HG02852 (cell line): Measurements from ENCODE around the gene RFTN1.

Experiments used
- ATAC-seq: cut with Tn5 transposase; IDR thresholded peaks from one replicate; pipeline ENCODE4 v1.9.1; 2021; ENCODE audit warnings: mild to moderate bottlenecking, moderate library complexity; ENCODE audit not compliant: unreplicated experiment

Gene RFTN1

DNA sequence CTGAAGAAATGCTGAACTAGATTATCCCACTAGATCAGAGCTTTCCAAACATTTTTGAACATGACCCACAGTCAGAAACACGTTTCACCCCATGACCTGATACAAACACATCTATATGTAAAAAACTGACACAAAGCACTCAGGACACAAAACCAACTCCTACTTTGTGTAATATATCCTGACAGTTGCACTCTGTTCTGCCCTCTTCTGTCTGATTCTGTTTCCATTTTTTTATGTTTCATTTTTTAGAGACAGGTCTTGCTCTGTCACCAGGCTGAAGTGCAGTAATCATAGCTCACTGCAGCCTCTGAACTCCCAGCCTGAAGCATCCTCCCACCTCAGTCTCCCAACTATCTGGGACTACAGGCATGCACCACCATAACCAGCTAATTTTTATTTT, 15.8 kb upstream of the RFTN1 start:
- no peak for ATAC-seq

DNA sequence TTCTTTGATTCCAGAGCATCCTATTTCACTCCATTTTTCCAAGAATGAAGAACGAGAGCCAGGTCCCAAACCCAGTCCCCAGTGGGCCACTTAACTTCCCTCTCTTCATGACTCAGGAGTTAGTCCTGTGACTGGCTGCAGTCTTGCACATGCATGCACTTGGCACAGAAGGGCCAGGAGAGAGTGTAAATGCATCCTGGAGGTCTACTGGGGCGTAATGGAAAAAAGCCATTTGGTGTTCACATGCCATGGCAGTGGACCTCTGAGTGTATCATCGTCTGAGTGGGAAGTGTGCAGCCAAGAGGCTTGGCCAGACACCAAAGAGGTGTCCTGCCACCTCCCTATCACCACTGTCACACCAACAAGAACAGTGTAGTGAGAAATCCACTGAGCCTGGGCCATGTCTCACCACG, 15.1 kb upstream of the RFTN1 start:
- no peak for ATAC-seq

DNA sequence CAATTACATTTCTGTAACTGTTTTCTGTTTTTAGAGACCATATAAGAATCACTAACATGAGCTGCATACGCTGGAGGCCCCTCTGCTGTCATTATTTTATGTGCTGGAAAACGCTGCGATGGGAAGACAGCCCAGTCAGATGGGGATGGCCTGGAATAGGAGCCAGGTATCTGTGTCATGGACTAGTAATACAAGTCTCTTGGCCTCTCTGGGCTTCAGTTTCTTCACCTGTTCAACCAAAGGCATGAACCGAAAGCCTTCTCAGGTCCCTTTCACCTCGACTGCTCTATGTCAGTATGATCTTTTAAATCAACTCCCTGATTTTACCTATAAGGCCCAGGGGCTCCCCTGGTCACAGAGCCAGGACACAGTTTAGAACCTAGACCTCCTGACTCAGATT, 14.6 kb upstream of the RFTN1 start:
- ATAC-seq, result no peak

DNA sequence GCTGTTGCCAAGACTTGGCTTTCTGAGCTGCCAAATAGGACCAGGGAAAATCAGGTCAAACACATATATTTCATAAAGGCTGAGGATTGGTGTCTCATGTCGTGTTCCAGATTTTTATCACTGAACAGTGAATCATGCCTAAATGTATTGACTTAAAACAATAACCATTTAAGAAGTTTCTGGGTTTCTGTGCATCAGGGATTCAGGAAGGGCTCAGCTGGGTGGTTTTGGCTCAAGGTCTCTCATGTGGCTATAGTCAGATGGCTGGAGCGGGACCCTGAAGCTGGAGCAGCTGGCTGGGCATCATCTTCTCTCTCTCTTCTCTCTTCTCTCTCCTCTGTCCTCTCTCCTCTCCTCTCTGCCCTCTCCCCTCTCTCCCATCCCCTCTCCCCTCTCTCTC, 10.7 kb upstream of the RFTN1 start:
- no peak for ATAC-seq

DNA sequence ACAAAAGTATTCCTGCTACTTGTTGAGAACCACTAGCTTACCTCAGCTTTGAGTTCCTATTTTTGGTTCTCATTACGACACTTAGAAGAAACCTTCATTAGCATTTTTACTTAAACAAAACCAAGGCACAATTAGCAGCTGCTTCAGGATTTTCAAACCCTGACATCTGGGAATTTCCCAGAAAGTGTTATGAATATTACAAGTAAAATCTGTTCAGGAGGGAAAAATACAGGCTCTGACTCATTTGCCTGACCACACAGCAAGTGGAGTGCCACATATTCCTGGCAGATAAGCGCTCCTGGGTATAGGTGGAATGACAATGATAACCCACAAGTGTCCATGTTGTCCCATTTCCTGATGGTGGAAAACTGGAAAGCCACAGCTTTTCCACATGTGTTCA, 10.3 kb upstream of the RFTN1 start:
- no peak for ATAC-seq

DNA sequence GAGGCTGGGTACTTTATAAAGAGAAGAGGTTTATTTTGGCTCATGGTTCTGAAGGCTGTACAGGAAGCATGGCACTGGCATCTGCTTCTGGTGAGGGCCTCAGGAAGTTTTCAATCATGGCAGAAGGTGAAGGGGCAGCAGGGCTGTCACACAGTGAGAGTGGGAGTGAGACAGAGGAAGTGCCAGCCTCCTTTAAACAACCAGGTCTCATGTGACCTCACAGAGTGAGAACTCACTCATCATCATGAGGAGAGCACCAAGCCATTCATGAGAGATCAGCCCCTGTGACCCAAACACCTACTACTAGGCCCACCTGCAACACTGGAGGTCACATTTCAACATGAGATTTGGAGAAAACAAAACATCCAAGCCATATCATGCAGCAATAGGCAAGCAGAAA, 9.3 kb upstream of the RFTN1 start:
- no peak for ATAC-seq

DNA sequence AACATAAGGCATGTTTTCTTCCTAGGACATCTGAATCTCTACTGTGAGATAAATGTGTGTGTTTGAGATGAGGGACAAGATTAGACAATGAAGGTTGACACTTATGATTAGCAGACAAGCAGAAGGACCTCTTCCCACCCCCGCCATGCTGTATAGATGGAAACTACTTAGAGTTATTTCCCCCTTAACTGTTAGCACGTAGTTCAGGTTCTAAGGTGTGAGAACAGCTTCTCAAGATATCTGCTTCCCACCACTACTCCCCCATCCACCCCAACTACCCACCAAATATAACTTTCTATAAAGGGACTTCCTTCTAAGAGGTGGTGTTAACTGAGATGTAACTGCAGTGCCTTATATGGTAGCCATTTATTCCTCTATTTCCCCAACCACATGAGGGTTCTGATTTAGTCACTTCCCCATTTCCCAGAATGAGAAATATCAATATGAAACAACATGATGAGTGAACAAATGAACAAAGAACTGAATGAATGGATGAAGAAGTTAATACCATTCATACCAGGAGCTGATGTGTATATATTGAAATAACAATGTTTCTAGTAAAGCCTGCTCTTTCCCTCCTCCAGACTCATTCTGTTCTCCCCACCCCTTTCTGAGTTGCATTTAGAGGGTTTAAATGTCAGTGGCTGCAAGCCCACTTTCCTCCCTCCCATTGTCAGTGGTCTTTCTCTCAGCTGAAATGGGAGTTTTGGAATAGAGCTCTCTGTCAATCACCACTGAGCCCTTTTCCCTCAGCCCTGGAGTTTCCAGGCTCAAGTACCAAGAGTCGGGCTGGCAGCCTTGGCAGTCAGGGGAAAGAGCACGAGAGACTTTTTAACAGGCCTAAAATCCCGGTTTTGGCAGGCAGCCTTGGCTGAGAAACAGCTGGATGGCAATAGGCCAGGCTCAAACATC, 7.7 kb upstream of the RFTN1 start:
- ATAC-seq, result peak; percentile 67

DNA sequence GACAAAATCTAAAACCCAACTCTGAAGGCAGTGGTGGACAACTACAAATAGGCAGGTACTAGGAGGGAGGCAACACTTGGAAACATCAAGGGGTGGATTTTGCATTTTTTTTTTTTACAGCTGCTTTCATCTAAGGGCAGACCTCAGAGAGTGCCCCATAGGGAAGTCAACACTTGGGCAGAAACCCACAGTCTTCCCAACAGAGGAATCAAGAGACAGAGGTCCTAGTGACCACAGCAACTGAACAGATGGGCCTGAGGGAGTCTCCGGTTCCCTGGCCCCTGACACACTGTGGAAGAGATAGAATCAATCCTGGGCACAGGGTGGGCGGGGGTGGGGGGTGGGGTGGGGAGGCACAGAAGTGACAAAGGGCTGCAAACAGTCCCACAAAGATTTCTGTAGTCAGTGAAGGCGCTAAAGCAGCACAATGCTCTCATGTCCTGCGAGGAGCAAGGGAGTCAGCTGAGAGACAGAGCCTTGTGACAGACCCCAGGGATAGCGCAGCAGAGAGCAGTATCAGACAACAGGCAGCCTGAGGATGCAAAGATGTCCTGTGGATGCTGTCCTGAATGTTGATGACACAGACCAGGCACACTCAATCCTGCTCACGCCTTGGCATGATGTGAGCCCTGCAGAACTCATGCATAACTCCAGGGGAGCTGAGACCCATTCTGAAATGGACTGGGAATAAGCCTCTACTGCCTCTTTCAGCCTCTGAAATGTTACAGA, 6.9 kb upstream of the RFTN1 start:
- ATAC-seq, result no peak

DNA sequence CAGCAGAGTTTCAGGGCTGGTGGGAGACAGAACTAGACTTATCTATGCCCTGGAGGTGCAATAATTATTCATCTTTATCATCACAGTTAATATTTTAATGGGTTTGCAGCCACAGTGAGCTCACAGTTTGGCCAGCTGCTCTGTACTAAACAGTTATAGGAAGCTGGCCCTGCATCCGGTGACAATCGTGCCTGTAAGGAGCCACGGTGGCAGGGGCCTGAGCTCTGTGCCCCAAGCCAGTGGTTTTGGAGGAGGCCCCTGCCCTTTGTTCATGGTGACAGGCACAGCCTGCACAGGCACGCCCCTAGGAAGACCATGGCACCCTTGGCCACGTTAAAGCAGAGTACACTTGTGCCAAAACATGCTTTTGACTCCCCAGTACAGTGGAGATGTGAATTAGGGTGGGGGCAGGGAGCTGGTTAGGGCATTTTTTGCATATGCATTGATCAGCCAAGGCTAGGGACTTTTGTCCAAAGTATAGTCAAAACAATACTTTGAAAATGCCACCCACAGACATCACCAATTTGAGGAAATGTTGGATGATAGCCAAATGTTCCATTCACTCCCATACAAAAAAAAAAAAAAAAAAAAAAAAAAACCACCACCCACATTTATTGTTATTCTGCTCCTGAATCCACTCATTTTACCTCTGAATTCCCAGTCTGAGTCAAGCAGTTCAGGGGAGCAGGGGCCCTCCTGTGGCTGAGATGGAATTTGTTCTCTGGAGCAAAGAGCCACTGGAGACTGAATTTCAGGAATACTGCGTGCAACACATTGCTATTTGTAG, 3.4 kb upstream of the RFTN1 start:
- no peak for ATAC-seq

DNA sequence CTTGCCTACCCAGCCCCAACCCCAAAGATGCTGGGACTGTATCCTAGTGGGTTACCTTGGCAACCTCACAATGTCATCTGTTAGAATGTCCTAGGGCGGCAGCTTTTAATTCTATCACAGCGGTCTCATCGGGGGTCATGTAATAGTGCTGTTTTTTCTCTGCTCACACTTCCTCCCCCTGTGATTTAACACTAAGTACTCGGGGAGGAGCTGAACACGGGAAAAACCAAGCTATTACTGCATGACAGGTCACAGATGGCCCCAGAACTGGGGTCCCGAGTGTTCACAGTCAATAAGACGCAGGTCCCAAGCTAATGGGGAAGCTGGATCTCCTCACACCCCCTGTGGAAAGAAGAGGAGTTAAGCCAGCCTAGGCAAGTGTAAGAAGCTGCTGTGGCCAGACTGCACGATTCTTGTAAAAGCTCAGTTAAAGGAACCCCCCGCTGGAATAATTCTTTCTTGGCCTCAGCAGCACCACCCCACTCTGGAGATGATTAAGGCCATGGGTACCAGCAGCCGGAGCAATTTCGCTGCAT, 2.5 kb upstream of the RFTN1 start:
- ATAC-seq, result no peak

DNA sequence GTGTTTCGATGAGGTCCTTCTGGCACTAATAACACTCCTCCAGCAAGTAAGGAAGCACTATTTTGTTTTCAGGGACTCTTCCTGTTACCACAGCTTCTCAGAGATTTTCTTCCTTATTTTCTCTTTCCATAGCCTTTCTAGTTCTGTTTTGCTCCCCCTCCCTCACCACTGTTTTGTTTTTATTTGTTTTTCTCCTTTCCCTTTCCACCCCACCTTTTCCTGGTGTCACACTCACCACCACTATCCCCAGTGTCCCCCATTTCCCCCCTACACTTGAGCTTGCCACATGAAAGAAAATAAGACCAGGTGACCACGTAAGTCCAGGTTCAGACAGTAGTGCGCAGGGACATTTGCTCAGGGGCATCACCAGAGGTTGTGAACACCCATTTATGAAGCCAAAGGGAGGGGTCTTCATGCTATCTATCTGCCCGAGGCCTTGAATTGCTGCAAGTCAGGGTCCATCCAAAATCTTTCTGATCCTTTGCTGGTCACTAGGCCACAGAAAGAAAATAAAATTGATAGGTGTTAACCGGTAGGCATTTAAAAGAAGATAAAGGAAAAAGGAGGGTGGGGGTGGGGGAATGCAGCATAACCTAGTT, 1.4 kb upstream of the RFTN1 start:
- ATAC-seq, result no peak

DNA sequence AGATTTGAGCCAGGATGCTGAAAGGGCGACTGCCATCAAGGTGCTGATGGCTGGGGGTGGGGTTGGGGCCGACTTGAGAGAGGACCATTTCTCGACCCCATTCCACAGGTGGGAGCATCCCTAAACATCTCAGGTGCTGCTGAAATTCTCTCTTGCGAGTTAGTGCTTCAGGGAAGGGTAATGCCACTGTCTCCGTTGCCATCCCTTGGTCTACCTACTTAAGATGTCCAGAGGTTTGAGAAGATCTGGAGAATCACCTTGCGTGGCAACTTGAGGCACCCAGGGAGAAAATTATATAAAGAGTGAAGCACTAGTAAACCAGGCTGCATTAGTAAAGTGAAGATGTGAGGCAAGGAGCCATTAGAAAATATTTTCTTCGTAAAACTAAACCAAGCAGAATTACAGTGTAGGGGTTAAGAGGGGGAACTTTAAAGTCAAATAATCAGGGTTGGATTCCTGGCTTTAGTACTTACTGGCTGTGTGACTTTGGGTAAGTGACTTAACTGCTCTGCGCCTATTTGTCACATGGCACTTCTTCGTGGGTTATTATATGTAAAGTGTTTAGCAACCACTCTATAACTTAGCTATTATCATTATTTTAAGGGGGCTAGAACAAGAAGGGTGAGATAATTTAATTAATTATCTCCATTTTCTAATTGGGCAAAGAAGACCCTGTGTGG, 662 bp upstream of the RFTN1 start:
- no peak for ATAC-seq

DNA sequence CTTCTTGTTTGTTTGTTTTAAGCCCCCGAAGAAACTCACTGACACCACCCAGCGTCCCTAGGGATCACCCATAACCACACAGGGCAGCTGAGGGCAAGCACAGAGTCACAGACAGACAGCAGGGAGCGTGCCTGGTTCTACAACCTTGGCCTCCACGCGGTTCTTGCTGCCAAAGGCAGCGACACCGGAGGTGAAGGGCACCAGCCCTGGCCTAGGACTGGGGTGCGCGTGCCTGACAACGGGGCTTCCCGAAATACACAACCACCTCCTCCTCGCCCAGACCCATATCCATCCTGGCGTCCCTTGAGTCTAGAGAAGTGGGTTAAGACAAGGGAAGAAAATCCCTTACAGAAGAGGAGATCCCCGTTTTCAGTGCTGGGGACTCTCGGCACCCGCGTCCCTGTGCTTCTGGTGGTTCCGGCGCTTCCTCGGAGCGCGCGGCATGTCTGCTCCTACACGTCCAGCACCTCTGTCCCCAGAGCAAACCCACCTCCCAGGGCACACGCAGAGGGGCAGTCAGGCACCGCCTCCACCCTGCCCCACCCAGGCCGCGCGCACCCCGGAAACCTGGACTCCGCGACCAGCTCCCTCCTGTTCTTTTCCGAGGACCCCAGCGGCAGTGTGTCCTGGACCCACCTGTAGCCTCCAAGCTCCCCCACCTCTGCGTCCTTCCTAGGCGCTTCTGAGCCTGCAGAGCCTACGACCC, 911 bp downstream of the RFTN1 start:
- peak; percentile 7 for ATAC-seq

DNA sequence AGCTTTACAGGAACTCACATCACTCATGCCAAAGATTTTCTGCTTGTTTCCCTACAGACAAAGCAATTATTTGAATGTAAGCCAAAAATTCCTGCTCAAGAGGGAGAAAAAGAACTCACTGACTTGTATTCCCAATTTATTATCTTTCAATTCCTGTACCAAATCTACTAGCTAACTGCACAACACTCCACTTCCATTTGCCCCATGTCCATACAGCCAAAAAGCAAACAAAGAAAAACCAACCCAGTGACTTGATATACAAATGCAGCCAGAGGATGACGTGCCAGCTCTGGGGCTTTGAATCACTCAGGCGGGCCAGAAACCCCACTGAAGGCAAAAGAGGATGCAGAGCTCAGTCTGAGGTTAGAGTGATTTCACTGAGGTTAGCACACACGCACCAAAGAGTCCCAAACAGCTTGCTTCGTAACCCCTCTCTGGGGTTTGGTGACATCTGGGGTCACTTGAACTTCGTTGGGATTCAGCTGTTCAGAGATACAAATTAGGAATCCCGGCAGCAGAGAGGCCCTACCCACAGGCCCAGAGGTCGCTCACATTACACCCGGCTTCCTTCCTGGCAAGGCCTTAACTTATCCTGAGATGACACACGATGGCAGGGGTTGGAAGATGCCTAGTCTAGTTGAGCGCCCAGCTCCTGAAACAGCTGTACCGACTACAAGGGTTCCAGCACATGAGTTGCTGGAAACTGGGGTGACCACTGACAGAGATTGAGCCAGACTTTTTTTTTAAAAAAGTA, 1.6 kb downstream of the RFTN1 start:
- ATAC-seq, result peak; percentile 46

DNA sequence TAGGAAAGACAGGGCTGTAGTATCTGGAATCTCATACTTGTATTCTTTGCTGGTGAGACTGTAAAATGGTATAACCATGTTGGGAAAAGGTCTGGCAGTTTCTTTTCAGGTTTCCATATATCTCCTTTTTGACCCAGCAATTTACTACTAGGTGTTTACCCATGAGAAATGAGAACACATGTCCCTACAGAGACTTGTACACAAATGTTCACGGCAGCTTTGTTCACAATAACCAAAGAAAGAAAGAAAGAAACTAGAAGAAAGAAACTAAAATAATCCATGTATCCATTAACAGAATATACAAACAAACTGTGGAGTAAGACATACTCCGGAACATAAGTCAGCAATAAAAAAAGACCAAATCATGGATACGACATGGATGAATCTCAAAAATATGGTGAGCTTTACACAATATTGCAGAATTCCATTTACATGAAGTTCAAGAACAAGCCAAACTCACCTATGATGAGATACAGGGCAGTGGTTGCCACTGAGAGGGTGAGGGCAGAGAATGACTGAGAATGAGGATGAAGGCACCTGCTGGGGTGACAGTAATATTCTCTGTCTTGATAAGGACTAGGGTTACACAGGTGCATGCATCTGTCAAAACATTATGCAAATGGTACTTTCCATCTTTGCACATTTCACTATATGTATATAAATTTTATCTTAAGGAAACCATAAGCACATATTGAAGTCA, 2.7 kb downstream of the RFTN1 start:
- ATAC-seq, result no peak

DNA sequence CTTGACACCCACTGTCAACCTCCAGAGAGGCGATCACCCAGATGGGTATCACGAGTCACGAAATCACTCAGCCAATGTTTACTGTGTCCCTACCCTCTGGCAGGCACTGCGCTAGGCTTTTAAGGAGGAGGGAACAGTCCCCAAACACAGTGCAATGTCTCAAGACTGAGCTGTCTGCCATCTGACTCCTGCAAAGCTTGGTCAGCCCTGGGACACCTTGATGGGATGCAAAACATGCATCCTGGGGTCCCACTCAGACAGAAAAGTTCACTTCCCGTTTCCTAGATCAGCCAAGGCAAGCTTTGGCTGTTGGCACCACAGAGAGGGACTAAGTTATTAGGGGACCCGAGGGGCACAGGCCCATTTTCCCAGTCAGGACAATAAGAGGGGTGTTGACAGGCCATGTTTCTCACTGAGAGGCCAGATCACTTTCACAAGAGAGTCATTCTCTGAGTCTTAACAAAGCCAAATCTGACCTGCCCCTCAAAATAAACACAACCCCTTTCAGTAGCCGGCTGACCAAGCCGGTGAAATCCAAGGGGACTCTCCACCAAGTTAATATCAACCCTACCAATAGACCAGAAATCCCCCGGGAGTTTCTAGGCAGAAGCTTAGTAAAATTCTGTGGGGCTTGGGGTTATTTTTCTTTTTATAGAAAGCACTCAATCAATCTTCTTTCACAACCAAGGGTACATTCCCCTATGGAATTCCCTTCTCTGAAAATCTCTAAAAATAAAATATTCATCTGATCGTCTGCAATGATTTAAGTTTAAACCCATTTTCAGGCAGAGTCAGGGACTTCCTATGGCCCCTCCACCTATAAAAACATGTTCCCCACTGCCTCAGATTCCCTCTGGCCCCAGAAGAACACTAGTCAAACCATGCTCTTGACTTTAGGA, 3.5 kb downstream of the RFTN1 start:
- peak; percentile 16 for ATAC-seq

DNA sequence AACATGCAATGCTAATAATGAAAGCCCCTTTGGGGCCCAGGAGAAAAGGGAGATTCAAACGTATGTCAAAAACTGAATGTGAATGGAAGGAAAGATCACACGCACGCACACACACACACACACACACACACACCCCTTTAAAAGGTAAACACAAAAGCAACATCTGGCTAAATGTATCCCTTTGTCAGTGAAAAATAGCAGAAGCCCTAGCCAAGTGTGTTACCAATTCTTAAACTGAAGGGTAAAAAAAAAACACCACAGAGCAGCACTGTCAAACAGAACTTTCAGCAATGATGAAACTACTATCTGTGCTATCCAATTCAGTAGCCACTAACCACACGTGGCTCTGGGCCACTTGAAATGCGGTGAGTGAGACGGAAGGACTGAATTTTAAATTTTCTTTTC, 4.9 kb downstream of the RFTN1 start:
- ATAC-seq, result peak; percentile 11
